Activated CD8-positive, alpha-beta memory T cell treated with anti-CD3 and anti-CD28 coated beads, Interleukin-2, amount 50 U/mL, for 24 hours (primary cell): ENCODE measurements around the gene TOR4A.
"Not testable (repeated sequence)": the region's sequence is repeated elsewhere in the genome, so short reads cannot be mapped to it uniquely, and the experiment has no call there.

Source experiments
- DNase-seq: peaks from one replicate; pipeline ENCODE4 v3.0.0-alpha.2; 2020; ENCODE audit errors: extremely low read depth

TOR4A gene

DNA sequence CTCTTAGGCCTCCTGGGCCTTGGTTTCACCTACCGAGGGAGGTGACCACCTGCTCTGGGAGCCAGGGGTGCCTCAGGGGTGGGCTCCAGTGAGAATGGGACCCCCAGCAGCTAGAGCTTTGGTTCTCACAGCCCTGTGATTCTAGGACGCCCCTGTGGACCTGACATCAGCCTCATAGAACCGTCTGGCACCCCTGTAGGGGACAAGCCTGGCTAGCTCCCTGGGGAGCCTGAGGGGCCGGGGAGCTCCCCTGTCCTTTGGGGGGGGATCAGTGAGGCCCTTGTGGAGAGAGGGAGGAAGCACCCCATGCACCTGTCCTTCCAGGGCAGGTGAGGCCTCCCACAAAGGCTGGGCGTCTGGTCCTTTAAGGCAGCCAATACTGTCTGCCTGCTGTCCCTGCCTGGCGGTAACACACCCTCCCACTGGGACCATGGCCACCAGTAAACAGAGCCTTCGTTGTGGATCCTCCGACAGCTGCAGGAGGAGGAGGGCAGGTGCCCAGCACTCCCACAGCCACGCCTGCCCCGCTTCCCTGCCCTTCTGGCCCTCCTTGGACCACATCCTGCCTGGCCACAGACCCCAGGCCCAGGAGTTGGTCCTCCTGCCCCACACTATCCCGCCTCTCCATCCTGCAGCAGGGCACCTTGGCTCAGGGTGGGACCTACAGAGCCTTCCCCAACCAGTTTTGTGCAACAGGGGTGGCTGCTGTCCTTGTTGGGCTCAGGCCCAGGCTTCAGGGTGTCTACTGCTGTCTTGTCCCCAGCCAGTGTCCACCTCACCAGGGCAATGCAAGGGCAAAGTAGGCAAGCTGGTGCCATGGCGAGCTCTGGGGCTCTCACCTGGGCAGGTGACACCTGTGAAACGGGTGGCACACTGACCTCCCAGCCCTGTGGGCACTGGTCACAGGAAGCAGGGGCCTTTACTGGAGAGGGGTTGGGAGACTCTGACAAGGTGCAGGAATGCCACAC, 39.5 kb upstream of the TOR4A start:
- no peak for DNase-seq

DNA sequence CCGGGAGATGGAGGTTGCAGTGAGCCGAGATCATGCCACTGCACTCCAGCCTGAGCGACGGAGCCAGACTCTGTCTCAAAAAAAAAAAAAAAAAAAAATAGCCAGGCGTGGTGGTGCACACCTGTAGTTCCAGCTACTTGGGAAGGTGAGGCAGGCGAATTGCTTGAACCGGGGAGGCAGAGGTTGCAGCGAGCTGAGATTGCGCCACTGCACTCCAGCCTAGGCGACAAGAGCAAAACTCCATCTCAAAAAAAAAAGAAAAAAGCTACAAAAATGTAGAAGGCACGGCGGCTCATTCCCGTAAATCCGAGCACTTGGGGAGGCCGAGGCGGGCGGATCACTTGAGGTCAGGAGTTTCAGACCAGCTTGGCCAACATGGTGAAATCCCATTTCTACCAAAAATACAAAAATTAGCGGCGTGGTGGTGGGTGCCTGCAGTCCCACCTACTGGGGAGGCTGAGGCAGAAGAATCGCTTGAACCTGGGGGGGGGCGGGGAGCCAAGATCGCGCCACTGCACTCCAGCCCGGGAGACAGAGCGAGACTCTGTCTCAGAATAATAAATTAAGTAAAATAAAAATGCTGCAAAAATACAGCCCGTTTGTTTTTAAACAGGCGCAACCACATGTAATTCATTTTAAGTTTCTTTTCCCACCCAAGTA, 37.9 kb upstream of the TOR4A start:
- DNase-seq: not testable (repeated sequence)

GRCh38 chr9:137240318-137240840, 37.1 kb upstream of the TOR4A start:
- DNase-seq: peak; percentile 32

DNA sequence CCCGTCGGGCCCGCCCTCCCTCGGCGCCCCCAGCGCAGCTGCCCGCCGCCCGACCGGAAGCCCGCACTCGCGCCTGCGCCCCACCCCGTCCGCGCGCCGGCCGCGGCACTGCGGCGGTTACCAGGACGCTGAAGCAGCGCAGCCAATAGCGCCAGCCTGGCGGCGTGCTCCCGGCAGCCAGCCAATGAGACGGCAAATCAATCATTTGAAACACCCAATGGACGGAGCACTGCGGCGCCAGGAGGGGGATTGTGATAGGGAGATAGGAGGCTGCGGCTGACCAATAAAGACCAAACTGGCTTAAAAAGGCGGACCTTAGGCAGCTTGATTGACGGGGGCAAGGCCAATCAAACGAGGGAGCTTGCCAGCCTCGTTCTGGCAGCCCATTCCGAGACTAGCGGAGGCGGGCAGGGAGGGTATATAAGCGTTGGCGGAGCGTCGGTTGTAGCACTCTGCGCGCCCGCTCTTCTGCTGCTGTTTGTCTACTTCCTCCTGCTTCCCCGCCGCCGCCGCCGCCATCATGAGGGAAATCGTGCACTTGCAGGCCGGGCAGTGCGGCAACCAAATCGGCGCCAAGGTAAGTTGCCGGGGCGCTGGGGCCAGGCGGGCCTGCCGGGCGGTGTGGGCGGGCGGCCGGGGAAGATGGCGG, 36.6 kb upstream of the TOR4A start, which contains the start of gene TUBB4B:
Gene TUBB4B (plus strand): TSS at position 447 of the 649 bp plus-strand sequence. CDS start 74 bp downstream, at position 521.
- DNase-seq: peak; percentile 97

- no peak for DNase-seq
These were observed 35.8 kb upstream of the TOR4A start for GRCh38 chr9:137241490-137242268.

DNA sequence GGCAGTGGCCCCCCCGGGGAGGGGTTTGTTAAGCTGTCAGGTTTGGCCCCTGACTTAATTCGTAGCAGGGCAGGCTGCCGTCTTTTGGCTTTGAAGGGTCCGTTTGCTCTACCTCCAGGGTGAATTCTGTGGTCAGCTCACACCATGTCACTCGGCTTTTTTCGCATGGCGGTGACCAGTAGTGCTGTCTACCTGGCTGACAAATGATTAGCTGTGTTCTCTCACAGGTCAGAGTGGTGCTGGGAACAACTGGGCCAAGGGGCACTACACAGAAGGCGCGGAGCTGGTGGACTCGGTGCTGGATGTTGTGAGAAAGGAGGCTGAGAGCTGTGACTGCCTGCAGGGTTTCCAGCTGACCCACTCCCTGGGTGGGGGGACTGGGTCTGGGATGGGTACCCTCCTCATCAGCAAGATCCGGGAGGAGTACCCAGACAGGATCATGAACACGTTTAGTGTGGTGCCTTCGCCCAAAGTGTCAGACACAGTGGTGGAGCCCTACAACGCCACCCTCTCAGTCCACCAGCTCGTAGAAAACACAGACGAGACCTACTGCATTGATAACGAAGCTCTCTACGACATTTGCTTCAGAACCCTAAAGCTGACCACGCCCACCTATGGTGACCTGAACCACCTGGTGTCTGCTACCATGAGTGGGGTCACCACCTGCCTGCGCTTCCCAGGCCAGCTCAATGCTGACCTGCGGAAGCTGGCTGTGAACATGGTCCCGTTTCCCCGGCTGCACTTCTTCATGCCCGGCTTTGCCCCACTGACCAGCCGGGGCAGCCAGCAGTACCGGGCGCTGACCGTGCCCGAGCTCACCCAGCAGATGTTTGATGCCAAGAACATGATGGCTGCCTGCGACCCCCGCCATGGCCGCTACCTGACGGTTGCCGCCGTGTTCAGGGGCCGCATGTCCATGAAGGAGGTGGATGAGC, 35.0 kb upstream of the TOR4A start:
- no peak for DNase-seq

GRCh38 chr9:137243266-137243625, 34.3 kb upstream of the TOR4A start:
- DNase-seq: not testable (repeated sequence)

- no peak for DNase-seq
These were observed 33.7 kb upstream of the TOR4A start for GRCh38 chr9:137243626-137244485.

GRCh38 chr9:137244486-137245449, 32.8 kb upstream of the TOR4A start:
- no peak for DNase-seq

- no peak for DNase-seq
These were observed 31.8 kb upstream of the TOR4A start for GRCh38 chr9:137245450-137246421.

DNA sequence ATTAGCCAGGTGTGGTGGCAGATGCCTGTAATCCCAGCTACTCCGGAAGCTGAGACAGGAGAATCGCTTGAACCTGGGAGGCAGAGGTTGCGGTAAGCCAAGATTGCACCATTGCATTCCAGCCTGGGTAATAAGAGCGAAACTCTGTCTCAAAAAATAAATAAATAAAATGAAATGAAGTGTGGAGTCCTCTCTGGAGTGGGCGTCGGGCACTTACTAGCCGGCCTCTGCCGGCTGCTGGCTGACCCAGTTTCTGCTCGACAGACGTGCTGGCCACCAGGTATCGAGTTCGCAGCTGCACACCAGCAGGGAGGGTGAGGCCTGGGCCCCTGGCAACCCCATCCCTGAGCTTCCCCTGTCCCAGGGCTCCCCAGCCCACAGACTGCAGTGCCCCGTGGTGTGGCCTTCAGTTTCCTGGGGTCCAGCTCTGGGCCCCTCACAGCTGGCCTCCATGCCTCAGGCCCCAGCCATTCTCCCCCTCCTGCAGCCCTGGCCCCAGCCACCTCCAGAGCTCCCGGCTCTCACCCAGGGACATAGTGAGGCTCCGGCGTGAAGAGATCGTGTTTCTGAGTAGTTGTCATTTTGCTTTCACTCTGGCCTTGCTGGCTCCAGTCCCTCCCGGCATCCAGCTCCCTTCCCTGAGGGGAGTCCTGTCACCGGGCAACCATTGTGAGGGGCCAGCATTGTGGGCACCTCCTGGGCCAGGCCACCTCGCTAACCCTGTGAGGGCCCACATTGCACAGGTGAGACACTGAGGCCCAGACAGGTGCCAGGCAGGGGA, 30.2 kb upstream of the TOR4A start:
- DNase-seq: no peak

GRCh38 chr9:137247916-137248175, 29.7 kb upstream of the TOR4A start:
- no peak for DNase-seq

GRCh38 chr9:137250329-137251193, 27.0 kb upstream of the TOR4A start:
- no peak for DNase-seq

GRCh38 chr9:137251194-137251461, 26.4 kb upstream of the TOR4A start, which contains the start of gene STPG3:
TSS of gene STPG3 (plus strand) at chr9:137251286. CDS start at chr9:137251287, 1 bp downstream.
- no peak for DNase-seq

- DNase-seq: no peak
These were observed 25.8 kb upstream of the TOR4A start for GRCh38 chr9:137251490-137252268.
